HG02970 (cell line): Measurements from ENCODE around the gene TSPAN11.

Experiments
- ATAC-seq: cut with Tn5 transposase; IDR thresholded peaks from one replicate; pipeline ENCODE4 v1.9.1; 2021; ENCODE audit warnings: mild to moderate bottlenecking, moderate library complexity, moderate number of reproducible peaks; ENCODE audit not compliant: unreplicated experiment, low FRiP score

Gene TSPAN11

DNA sequence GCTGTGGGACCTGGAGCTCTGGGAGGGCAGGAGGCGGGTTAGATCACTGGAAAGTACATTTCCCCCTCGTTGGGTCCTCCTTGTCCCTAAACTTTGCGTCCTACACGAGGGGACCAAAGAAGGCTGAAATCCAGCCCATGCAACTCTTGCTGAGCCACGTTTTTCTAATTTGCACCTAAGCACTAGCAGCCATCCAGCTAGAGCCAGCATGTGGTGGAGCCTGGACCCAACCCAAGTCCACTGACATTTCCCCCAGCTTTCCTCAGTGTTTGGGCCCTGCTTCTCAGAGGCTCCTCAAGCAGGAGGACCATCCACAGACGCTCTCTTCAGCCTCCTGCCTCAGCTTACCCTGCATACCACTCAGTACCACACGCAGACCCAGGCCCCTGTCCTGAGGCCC, 49.7 kb downstream of the TSPAN11 start:
- no peak for ATAC-seq

DNA sequence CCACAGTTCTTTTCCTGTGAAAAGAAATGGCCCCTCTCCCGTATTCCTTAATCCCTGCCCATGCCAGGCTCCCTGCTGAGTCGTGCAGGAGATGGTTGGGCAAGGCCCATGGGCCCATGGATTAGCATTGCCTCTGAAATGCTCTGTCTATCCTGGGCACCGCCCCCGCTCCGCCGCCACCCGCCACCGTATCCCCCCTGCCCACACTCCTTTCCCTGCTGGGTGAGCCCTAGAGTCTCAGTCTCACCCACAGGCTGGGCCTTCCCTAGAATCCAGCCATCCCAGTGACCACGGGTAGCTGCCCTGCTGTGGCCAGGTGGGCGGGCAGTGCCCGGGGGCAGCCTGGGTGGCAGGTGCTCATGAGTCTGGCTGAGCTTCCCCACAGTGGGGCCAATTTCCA, 50.6 kb downstream of the TSPAN11 start:
- no peak for ATAC-seq

DNA sequence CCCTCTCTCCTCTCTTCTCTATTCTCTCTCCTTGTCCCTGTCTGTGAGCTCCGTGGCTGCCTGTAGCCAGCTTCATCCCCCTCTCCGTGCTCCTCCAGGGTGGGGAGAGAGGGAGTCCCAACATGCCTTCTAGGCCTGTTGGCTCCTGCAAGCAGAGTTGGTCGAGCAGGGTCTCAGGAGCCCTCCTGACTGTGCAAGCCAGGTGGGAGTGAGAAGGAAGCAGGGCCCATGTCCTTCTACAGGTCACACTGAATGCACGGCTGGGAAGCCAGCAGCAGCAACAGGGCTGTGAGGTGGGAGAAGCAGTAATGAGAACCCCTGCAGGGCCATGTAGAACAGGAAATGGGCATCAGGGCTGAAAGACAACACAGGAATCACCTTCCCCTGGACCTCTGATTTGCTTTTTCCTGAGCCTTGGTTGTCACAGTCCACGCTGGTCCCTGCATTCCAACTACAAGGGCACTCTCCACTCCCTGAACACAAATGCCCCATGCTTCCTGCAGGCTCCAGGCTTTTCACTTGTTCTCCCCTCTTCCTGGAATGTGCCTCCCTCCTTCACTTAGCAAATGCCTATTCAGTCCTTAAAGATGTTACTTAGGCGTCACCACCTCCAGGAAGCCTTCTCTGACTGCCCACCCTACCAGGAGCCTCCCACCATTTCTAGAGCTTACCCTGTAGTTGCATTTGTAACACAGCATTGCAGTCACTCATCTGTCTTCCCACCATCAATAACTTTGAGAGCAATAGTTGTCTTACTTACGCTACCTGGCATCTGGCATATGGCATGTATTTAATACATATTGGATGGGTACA, 51.2 kb downstream of the TSPAN11 start:
- ATAC-seq: no peak

DNA sequence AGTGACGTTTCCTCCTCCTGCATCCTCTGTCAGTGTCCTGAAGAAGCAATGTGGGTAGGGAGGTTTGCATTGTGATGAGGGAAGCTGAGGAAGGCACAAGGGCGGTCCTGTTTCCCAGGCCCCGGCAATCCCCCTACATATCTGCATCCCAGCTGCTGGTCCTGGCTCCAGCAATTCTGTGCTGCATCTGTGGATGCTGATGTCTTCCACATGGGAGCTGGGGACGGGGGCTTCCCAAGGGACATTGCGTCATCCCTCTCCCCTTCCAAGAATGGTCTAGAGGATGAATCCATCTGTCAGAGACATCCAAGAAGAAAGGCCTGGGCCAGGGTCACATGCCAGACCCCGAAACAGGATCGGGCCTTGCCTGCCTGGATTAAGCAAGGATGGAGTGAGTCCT, 52.1 kb downstream of the TSPAN11 start:
- ATAC-seq: no peak

DNA sequence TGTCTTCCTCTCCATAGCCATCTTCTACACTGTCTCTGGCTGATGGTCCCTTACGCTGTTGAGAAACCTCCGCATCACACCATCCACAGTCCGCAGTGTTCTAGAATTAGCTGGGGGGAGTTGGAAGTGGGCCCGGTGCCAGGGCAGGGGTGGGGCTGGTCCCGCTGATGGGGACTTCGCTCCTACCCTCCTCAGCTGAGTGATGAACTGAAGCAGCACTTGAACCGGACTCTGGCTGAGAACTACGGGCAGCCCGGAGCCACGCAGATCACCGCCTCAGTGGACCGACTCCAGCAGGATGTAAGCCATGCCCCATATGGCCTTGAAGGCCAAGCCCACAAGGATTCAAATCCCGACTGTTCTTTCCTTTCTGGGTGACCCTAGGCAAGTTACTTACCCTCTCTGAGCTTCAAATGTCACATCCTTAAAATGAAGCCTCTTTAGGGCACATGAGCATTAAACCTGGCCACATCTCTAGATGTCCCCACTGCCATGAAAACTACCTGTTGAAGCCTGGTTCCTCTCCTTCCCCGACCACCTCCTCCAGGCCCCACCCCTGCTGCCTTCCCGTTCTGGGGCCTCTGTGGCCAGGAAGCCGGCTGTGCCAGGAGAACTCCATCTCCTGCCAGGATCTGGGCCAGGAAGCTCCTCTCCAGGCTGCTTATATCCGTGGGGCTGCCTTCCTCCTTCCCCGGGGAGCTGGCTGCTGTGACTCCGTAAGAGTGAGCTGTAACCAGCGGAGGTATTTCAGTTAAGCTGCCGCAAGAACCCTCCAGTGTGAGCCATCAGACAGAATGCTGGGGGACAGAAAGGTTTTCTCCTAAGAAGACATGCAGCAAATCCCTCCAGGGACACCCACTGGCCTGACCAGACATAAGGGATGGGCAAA, 53.1 kb downstream of the TSPAN11 start:
- ATAC-seq: no peak

DNA sequence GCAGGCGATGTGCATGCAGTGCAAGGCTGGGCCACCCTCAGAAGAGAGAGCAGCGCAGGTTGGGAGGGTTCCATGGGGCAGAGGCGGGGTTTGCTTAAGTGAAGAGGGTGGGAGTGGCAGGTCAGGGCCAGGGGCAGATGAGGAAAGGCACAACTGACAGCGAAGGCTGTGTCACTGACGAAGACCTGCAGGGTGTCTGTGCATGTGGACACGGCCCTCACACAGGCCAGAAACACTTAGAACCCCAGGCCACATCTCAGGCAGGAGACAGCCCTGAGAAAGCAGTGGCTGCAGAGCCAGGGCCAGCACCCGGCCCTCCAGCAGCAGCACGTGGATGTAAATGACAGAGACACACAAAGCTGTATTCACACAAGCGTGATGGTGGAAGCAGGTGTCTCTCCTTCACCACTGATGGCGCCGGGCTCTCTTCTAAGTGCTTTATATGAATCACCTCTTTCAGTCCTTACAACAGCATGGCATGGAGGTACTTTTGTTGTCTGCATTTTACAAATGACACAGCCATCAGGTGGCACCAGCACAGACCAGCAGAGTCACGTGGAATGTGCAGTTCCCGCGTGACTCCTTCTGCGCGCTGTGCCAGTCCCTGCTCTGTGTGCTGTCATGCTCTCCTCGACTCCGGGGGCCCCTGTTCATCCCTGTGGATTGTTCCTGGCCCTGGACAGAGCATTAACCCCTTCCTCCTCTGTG, 54.6 kb downstream of the TSPAN11 start:
- no peak for ATAC-seq

DNA sequence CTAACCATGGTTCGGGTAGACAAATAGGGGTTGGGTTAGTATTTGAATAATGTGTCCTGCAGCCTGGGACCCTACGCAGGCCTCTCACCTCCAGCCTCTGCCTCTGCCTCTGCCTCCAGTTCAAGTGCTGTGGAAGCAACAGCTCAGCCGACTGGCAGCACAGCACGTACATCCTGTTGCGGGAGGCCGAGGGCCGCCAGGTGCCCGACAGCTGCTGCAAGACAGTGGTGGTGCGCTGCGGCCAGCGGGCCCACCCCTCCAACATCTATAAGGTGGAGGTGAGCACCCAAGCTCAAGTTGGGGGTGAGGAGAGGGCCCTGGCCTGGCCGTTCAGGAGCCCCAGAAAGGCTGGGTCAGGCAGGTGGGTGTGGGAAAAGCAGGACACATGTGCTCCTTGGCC, 55.9 kb downstream of the TSPAN11 start:
- no peak for ATAC-seq

DNA sequence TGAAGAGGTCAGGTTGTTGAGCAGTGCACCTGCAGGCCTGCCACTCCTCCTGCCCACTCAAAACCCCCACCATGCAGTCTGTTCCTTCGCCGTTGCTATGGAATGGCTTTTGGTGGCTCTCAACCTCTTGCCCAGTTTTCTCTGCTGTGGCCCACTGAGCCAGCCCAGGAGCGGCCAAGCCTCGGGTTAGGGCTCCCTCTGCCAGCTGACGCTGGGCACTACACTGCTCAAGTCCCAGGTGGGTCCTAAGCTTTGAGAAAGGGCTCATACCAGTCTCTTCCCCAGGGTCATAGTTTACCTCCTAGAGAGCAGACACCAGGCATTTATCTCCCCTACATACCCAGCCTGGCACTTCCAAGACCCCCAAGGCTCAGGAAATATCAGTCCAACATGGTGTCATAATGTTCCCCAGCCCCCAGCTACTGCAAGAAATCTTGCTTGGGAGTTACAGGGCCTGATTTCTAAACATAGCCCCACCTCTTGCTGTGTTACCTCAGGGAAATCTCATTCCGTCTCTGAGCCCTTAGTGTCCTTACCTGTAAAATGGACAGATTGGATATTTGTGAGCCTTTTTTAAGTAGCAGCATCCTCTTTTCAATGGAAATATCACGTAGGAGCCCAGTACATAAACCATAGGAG, 59.4 kb downstream of the TSPAN11 start:
- ATAC-seq: no peak

DNA sequence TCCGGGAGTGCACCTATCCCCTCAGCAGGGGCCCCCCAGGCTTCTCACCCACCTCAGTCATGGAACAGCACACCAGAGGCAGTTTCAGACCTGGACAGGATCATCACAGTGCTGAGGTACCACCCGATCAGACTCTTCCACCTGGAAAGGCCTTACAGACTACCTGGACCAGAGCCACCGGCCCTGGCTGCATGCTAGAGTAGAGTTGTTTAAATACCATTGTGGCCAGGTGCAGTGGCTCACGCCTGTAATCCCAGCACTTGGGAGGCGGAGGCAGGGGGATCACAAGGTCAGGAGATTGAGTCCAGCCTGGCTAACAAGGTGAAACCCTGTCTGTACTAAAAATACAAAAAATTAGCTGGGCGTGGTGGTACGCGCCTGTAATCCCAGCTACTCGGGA, 61.5 kb downstream of the TSPAN11 start:
- no peak for ATAC-seq

DNA sequence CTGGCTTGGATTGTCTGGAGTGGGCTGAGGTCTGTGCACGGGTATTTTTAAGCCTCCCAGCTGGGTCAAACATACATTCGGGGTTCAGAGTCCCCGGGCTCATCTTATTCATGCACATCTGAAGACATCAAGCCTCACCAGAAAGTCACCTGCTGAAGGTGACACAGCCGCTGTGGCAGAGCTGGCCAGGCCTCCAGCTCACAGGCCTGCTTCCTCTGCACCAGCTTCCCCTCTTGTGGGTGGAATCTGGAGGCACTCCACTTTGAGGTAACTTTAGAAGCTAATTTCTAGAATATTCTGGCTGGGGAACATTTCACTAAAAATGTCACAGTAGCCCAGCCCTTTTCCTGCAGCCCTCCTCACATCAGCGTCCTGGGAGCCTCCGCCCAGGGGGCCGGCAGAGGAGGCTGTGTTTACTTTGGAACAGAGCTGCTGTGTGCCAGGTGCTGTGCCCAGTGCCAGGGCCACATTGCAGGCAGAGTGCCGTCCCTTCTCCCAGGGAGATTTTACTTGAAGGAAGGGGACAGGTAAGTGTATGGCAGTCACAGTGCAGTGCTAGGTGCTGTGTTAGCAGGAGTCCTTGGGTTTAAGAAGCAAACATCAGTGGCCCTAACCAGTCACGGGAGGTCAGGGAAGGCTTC, 62.2 kb downstream of the TSPAN11 start:
- ATAC-seq: no peak

DNA sequence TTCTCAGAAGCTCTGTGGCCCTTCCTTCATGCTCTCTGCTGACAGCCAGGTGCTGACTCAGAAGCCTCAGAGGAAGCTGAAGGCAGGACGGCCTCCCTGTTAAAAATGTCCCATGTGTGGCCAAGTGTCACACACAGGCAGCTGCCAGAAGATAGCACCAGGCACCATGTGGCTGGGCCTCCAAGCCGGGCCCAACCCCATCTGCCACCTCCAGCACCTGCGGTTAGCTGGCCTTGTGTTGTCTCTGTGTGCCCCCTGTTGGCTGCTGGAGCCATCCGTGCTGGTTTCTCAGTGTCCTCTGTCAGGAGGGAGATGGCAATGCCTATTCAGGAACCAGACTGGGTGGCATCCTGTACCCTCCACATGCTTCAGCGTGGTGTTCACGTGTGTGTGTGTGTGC, 63.2 kb downstream of the TSPAN11 start:
- ATAC-seq: no peak

DNA sequence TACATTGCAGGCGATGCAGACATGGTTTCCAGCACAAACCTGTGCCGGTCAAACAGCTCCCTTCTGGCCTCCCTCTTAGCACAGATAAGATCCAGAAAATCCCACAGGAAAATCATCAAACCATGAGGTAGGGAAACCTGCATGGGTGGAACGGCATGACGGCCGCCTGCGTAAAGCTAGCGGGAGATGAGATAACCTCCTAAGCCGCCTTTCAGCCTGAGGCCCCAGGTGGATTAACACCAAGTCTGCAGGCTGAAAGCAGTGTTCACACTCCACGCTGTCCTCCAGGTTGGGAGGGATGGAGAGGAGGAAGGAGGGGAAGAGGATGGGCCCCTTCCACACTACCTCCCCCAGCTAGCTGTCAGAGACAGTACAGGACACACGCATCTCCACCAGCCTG, 63.8 kb downstream of the TSPAN11 start:
- no peak for ATAC-seq

DNA sequence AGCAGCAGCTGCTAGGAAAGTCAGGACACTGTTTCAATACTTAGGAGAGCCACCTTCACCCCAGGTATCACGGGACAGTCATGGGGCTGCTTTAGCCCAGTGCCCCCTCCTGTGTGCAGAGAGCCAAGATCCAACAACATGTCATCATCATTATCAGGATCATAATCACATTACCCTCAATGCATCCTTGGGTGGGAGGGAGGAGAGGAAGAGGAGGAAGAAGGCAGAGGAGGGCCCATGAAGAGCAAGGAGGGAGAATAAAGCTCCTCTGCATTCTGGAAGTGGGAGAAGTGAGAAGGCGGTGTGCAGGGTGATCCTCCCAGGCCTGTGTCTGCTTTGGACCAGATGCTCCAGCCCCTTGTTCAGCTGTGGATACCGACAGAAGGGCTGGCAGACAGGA, 64.2 kb downstream of the TSPAN11 start:
- no peak for ATAC-seq

DNA sequence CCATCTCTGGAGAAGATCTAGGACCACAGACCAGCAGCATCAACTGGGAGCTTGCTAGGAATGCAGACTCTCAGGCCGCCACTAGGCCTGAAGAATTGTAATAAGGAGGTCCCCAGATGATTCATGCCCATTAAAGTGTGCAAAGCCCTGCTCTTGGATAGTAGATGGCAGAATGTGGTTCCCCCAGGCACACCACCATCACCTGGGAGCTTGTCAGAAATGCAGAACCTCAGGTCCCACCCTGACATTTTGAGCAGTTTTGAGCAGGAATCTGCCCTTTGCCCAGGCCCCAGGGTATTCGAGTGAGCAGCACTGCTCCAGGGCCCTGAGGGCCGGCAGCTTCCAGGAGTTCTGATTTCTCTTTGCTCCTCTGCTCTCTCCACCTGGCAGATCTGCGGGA, 64.9 kb downstream of the TSPAN11 start:
- no peak for ATAC-seq

DNA sequence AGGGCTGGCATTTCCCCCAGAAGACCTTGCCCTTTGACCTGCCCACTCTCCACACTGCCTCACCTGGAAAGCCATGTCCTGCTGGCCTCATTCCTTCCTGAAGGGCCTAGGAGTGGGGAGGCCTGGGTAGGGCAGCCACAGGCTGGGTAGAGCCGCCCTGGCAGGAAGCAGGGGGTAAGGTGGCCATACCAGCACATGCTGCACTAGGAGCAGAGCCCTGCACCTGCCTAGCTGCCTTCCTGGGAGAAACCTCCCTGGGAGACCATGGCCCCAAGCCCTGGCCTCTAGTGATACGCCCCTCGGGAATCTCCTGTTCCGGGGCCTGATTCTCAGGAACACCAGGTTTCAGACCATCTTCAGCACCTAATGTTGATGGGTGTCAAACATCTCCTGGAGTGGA, 65.8 kb downstream of the TSPAN11 start:
- no peak for ATAC-seq

DNA sequence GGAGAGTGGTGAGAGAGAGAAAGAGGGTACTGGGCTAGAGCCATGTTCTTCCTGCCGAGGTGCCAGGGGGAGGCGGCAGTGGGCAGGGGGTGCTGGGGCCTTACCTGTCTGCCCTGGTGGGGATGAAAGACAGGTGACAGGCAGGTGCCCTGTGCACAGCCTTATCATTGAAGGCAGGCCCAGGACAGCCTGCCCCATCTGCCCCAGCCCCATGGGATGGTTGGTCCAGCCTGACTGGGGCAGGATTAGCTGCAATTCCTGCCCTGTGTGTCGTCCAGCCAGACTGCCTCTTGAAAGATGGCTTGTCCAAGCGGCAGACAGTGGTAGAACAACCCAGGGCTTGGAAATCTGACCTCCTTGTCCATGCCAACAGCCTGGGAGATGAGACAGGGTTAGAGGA, 67.2 kb downstream of the TSPAN11 start:
- no peak for ATAC-seq

DNA sequence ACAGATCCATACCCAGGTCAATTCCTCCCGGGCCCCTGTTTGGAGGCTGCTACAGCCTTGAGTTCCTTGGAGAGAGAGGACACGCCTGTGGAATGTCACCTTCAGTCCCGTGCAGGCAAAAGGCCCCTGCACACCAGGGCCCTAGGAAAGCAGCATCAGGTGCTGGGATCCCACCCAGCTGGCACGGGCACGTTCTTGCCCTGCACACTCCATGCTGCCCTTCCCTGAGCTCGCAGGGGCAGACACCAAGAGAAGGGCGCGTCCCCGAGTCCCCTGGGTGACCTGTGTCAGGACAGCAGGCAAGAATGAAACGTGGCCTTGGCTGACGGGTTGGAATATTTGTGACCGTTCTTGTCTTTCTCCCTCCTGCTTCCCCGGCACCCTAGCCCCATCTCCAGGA, 67.7 kb downstream of the TSPAN11 start:
- ATAC-seq: no peak

DNA sequence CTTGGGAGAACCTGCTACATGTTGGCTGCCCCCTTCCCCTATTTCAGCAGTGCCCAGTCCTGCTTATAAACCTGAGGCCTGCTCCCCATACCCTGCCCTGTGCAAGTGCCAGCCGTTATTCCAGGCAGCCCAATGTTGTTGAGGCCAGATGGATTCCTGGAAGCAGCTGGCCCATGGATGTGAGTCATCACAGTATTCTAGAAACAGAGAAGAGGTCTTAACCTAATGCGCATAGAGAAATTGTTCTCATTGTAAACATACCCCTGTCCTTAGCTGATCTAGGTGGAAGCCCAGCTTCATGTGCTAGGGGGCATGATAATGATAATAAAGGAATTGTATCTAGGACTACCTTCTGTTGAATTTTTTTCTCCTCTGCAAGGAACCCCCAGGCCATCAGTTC, 69.7 kb downstream of the TSPAN11 start:
- ATAC-seq: no peak

DNA sequence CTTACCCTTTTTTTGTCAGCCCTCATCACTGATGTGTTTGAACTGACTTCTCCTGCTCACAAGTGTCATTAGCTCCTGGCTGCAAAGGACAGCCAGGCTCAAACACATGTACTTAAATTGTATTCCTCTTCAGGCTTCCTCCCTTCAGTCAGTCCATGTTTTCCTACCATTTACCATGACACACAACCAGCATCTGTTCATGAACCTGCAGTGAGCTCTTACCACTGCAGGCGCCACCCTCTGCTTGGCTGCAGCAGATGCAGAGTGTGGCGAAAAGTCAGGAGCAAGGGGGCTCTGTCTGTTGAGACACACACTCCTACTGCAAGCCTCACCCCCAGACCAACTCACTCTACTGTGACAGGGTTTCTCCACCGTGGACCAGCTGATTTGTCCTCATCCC, 70.2 kb downstream of the TSPAN11 start:
- ATAC-seq: no peak
